Mononuclear cell (primary cell): Measurements from ENCODE around the gene PEX5. TPM values are rescaled to one million over a fixed set of nuclear protein-coding genes. Genes with fewer than 3 reads are reported as not detected.

Experiments used
- H3K27me3 ChIP-seq: 2 replicates; pipeline ENCODE4 v1.6.0; 2011; ENCODE audit warnings: low read length, control low read depth; ENCODE audit not compliant: insufficient read depth
- H3K4me1 ChIP-seq: 2 replicates; pipeline ENCODE4 v1.5.1; 2011; ENCODE audit warnings: mild to moderate bottlenecking, low read length, control low read depth; ENCODE audit not compliant: insufficient read depth
- H3K4me3 ChIP-seq: 2 replicates; pipeline ENCODE4 v1.5.1; 2011; ENCODE audit warnings: mild to moderate bottlenecking, low read length, moderate library complexity
- H3K9me3 ChIP-seq: 2 replicates; pipeline ENCODE4 v1.5.1; 2011; ENCODE audit warnings: low read depth, mild to moderate bottlenecking, control low read depth, low read length
- total RNA-seq: library from RNA; depleted of rRNA; stranded (reverse); fragments of >200 nt; gene quantifications from one replicate; pipeline ENCODE4 v1.2.3, GENCODE V29; 2012

Gene PEX5
- total RNA-seq, 1 donor: 11.9 TPM

- Histone ChIP-seq H3K27me3 (no peaks in the 10 kb centered on the region), H3K9me3 (no peaks in the 10 kb centered on the region), H3K4me1 (no peaks in the 10 kb centered on the region), H3K4me3 (no peak overlapping the region)
These were observed 34.5 kb upstream of the PEX5 start for GRCh38 chr12:7154901-7155470.

DNA sequence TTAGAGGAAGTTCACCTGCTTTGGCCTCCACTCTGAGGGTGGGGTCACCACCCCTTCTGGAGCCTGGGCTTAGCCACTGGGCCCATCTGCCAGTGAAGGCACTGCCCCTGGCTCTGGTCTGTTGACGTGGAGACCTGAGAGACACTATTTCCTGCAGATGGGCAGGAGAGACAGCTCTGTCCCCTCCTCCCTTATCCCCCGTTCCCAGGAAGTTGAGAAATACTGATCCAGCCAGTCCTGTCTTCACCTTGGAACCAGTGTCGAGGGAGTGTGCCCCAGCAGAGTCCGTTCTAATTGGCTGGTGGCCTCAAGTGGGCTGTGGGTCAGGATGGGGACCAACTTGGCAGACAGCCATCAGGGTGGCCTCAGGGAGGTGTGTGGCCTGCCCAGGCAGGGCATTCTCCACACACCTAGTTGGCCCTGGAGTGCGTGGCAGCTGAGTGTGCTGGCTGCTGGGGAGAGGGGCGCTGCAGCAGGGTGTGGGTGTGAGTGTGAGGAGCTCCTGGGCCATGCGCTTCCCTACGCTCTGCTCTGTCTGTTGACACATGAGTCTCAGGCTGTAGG lies 33.9 kb upstream of the PEX5 start:
- H3K4me1 ChIP-seq: no peaks in the 10 kb centered on the region
- no peaks in the 10 kb centered on the region for H3K9me3 ChIP-seq
- no peaks in the 10 kb centered on the region for H3K27me3 ChIP-seq
- no peak overlapping the region for H3K4me3 ChIP-seq

- no peaks in the 10 kb centered on the region for H3K9me3 ChIP-seq
- no peak overlapping the region for H3K4me3 ChIP-seq
- no peaks in the 10 kb centered on the region for H3K4me1 ChIP-seq
- no peaks in the 10 kb centered on the region for H3K27me3 ChIP-seq
These were observed 33.0 kb upstream of the PEX5 start for GRCh38 chr12:7156259-7157197.

DNA sequence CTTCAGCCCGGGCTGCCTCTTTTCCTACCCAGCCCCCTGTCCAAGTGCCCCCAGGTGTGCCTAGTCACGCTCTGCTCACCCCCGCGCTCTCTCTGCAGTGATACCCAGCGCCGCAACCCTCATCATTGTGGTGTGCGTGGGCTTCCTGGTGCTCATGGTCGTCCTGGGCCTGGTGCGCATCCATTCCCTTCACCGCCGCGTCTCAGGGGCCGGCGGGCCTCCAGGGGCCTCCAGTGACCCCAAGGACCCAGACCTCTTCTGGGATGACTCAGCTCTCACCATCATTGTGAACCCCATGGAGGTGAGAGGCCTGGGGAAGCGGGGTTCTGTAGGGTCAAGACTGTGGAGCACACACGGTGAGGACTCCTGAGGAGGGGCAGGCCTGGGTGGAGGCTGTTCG lies 32.1 kb upstream of the PEX5 start:
- no peak overlapping the region for H3K4me3 ChIP-seq

DNA sequence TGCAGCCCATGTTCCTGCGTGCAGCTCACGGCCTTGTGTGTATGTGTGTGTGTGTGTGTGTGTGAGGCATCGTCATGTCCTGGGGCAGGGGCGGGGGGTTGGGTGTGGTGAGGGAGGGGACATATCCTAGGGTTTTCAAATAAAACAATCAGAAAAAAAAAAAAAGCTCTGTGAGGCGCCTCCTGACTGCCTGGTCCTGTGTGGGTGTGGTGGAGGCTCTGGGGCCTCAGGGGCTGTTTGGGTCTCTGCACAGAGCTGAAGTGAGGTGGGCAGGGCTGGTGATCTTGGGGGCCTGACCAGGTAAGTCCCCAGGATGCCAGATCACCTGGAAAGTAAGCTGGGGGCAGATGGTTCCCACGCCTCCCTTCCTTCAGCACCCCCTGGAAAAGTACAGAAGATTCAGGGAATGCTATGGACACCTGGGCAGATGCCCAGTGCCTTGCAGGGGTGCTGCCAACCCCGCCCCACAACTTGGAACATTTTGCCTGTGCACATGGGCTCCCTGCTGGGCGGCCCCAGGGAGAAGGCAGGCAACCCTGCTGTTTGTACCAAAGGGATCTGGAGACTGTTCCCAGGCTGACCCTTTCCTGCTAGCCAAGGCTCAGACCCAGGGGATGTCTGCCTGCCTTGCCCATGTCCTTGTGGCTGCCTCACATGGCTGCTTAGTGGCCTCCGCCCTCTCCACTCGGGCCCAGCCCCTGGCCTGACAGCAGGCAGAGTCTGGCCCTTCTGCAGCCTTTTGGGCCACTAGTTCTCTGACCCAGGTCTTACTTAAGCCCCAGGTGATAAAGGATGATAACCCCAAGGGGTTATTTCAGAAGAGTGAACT lies 30.5 kb upstream of the PEX5 start:
- Histone ChIP-seq H3K9me3 (no peaks in the 10 kb centered on the region), H3K4me1 (no peaks in the 10 kb centered on the region), H3K27me3 (no peaks in the 10 kb centered on the region), H3K4me3 (no peak overlapping the region)

More for the DNA sequence above, 32.1 kb upstream of the PEX5 start:
- Histone ChIP-seq H3K9me3 (no peaks in the 10 kb centered on the region), H3K4me1 (no peaks in the 10 kb centered on the region), H3K27me3 (no peaks in the 10 kb centered on the region)

GRCh38 chr12:7160183-7160582 lies 29.3 kb upstream of the PEX5 start:
- H3K4me3 ChIP-seq: no peak overlapping the region
- no peaks in the 10 kb centered on the region for H3K27me3 ChIP-seq
- H3K9me3 ChIP-seq: no peaks in the 10 kb centered on the region
- no peaks in the 10 kb centered on the region for H3K4me1 ChIP-seq

DNA sequence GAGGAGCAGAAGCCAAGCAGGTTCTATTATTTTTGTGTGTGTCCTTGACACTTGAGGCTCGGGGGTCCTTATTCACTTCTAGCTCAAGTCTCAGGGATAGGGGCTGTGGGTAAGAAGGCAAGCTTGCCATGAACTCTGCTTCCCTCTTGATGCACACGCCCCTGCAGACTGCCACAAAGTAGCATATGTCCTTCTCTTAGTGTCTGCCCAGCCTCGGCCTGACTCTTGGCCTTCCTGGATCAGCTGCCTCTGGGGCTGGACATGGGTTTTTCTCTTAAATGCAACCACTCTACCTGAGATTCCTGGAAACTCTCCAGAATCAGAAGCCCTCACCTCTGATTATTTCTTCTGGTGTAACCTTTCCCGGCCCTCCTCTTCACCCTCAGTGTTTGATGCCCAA lies 28.2 kb upstream of the PEX5 start:
- Histone ChIP-seq H3K4me3 (no peak overlapping the region), H3K27me3 (no peaks in the 10 kb centered on the region), H3K9me3 (no peaks in the 10 kb centered on the region), H3K4me1 (no peaks in the 10 kb centered on the region)

DNA sequence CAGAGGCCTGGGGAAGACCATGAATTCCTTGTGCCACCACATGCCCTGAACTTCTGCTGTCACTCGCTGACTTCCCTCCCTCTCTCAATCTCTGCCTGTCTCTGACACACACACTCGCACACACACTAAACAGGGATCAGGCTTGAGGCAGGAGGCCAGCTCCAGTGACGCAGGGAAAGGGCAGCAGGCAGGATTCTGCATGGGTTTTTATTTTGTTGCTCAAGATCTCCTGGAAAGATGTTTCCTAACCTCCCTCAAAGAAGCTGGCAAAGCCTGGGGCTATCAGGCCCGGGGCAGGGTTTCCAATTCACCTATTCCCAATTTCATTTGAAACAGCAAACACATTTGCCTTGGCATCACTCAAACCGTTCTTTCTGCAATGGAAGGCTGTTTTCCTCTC lies 27.7 kb upstream of the PEX5 start:
- no peaks in the 10 kb centered on the region for H3K27me3 ChIP-seq
- no peaks in the 10 kb centered on the region for H3K4me1 ChIP-seq
- H3K4me3 ChIP-seq: no peak overlapping the region
- H3K9me3 ChIP-seq: no peaks in the 10 kb centered on the region

DNA sequence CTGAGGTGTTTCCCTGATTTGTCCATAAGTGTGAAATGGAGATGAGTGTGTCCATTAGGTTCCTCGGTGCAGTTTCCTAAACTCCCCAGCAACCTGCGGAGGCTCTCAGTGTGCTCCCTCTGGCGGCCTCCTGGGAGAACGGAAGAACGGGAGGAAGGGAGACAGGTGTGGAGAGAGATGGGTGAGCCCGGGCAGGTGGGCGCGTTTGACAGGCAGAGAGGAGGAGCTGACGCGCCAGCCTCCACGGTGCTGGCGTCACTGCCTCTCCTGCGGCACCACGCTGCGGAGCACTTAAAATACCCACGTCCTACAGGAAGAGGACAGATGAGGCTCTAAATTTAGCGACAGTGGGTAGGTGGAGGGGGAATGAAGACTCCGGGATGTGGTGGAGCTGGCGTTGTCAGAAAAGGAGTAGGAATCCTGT lies 26.8 kb upstream of the PEX5 start:
- no peaks in the 10 kb centered on the region for H3K4me1 ChIP-seq
- H3K9me3 ChIP-seq: no peaks in the 10 kb centered on the region
- no peaks in the 10 kb centered on the region for H3K27me3 ChIP-seq
- H3K4me3 ChIP-seq: no peak overlapping the region

- Histone ChIP-seq H3K27me3 (peaks cover 9% of the 10 kb centered on the region), H3K4me3 (no peak overlapping the region), H3K4me1 (no peaks in the 10 kb centered on the region), H3K9me3 (peaks cover 15% of the 10 kb centered on the region)
These were observed 19.5 kb upstream of the PEX5 start for GRCh38 chr12:7169951-7170350.

DNA sequence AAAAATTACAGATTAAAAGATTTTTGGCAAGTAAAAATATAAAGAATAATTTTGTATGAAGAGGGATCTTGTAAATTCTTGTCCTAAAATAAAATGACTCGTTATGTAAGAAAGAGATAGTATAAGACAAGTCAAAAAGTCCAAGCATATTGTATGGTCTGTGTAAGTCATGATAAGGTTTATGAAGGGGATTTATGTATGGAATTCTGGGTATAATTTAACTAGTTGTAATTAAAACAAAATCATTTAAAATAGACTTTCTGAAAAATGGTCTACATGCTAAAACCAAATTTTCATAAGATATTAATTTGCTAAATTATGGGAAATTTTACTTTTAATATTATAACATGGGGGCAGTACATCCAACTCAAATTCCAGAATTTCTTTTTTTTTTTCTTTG lies 17.6 kb upstream of the PEX5 start:
- Histone ChIP-seq H3K27me3 (peaks cover 16% of the 10 kb centered on the region), H3K9me3 (peaks cover 15% of the 10 kb centered on the region), H3K4me3 (no peak overlapping the region), H3K4me1 (no peaks in the 10 kb centered on the region)

DNA sequence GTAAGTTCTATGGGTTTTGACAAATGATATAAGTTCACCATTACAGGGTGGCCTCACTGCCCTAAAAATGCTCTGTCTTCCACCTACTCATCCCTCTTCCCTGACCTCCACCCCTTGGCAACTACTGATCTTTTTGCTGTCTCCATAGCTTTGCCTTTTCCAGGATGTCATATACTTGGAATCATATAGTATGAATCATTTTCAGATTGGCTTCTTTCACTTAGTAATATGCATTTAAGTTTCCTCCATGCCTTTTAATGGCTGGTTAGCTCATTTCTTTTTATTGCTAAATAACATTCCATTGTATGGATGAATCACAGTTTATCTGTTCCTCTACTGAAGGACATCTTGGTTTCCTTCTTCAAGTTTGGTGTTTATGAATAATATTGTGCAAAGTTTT lies 14.0 kb upstream of the PEX5 start:
- Histone ChIP-seq H3K9me3 (no peaks in the 10 kb centered on the region), H3K27me3 (peaks cover 22% of the 10 kb centered on the region), H3K4me3 (no peak overlapping the region), H3K4me1 (no peaks in the 10 kb centered on the region)

DNA sequence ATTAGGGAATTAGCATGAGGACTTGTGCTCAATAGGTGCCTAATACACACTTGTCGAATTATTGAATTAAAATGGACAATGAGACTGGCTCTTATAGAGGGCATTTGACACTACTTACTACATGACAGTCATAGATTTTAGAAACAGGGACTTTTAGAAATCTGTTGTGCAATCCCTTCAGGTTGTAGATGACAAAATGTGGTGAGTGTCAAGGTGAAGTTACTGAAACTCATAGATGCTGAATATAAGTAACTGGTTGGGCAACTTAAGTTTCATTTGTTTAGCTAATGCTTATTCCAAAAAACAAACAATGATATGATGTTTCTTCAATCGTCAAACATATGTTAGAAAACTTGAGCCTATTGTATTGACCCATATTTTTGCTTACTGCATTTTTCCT lies 12.9 kb upstream of the PEX5 start:
- Histone ChIP-seq H3K27me3 (peaks cover 22% of the 10 kb centered on the region), H3K4me3 (no peak overlapping the region), H3K4me1 (no peaks in the 10 kb centered on the region), H3K9me3 (no peaks in the 10 kb centered on the region)

- no peak overlapping the region for H3K4me3 ChIP-seq
- H3K4me1 ChIP-seq: no peaks in the 10 kb centered on the region
- H3K9me3 ChIP-seq: no peaks in the 10 kb centered on the region
- H3K27me3 ChIP-seq: peaks cover 16% of the 10 kb centered on the region
These were observed 11.0 kb upstream of the PEX5 start for GRCh38 chr12:7178481-7178880.

DNA sequence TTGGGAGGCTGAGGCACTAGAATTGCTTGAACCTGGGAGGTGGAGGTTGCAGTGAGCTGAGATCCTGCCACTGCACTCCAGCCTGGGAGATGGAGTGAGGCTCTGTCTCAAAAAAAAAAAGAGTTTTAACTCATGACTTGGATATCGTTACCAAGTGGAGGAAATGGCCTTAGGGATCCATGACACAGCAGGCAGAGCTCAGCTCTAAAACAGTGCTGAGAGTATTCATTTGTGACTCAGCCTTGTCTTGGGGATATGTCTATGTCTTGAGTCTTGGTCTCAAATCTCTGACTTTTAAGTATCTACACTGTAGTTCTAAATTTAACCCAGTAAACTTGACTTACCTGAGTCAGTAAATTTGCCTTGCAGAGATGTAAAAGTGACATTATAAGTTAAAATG lies 8.8 kb upstream of the PEX5 start:
- peaks cover 10% of the 10 kb centered on the region for H3K27me3 ChIP-seq
- H3K9me3 ChIP-seq: no peaks in the 10 kb centered on the region
- H3K4me3 ChIP-seq: no peak overlapping the region
- no peaks in the 10 kb centered on the region for H3K4me1 ChIP-seq
